GM18867 (cell line): Measurements from ENCODE around the gene ACTR1B.
"Not testable (repeated sequence)": the region's sequence is repeated elsewhere in the genome, so short reads cannot be mapped to it uniquely, and the experiment has no call there.

Experiments used
- ATAC-seq: cut with Tn5 transposase; IDR thresholded peaks from one replicate; pipeline ENCODE4 v1.9.1; 2021; ENCODE audit warnings: mild to moderate bottlenecking, moderate library complexity; ENCODE audit not compliant: unreplicated experiment

Gene ACTR1B

DNA sequence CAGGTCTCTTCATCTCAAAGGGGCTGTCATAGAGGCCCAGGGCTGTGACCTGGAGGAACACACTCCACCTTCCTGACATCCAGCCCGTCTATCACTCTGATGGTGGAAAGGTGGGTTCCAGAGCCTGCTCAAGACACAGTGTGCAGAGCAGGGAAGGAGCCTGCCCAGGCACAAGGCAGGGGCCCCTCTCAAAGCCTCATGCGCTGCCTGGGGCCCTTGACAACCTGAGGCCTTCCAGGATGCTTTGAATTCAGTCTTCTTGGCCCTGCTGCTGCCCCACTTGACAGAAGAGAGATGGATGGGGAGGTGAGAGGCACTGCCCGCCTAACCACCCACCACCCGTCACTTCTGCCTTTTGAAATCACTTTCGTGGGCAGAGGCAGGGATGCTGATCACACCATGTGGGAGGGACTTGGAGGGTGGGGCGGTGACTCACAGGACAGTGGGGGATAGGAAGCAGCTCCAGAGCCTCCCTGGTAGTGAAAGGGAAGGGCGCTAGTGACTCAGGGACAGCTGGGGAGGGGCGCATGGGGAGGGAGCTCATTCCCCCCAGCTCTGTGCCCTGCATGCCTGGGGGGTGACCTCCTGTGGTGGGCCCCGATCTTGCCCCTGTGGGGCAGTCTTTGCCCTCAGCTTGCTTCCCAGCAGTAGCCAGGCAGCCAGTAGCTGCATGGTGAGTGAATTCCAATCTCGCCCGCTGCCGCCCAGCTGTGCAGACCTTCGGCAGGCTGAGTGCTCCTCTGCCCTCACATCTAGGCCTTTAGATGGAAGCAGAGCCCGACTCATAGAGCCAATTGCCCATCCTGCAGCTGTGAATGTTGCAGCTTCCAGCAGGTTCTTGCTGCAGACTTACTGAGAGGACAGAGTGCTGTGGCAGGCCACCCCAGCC lies 44.7 kb downstream of the ACTR1B start:
- ATAC-seq: not testable (repeated sequence)

DNA sequence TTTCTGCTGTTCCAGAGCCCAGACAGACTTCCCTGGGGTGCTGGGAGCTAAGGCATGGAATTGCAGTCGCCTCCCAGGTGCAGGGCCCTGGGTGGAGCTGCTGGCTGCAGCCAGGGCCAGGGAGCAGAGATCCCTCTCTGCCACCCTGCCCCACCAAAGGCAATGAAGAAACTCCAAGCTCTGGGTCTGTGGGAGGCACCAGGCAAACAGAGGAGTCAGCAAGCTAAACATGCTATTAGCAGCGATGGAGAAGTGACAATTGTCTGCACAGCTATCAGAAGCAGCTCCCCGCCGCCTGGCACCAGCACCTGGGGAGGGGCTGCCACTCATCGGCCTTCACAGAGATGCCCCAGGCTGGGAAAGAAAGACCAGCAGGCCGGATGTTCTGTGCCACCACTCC lies 45.9 kb downstream of the ACTR1B start:
- no peak for ATAC-seq

DNA sequence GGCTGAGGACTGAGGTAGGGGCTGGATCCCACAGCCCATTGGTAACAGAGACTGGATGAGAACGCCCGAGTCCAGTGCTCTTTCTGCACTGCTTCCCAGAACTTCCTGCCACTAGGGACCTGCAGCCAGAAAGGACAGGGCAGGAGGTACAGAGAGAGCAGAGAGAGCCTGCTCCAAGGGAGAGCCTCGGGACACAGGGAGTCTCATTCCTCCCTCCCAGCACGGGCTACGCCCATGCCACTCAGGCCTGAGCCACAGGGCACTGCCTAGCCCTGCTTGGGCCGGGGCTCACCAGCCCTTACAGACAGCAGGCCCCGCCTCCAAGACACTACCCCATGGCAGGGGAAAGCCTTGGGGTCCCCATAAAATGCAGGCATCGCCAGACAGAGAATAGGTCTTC lies 48.1 kb downstream of the ACTR1B start:
- ATAC-seq: not testable (repeated sequence)

DNA sequence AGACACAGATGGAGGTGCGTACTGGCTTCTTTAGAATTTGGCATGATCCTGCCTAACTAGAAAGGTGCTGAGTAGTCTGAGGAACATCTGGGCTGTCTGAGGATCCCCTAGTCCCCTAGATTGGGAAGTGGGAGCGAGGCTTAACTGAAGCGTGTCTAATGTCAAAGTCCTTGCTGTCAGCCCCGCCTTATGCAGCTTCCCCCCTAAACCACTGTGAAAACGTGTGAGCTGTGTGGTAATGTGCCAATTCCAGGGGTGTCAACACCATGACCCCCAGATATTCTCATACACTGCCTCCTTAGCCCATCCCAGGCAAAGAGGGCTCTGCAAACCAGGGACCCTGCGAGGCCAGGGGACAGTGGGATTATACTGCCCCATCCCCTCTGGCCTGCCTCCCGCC lies 51.9 kb downstream of the ACTR1B start:
- not testable (repeated sequence) for ATAC-seq

DNA sequence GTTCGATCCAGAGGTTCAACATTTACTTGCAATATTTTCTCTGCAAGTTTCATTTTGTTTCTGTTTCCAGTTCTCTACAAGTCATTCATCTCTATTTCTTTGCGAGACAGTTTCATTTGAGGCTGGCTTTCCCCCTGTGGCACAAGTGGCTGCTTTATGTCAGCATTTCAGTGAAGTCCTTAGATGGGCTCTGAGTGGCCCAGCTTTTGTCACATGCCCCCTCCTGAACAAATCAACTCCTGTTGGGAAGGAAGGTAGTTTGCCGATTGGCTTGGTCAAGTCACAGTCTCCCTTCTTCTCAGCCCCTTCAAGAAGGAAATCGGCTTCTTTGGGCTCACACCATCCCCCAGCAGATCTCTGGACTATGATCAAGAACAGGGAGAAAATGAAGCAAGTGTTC lies 55.1 kb downstream of the ACTR1B start:
- ATAC-seq: not testable (repeated sequence)
